GM21447 (cell line): ENCODE data around the gene TRPC3.

Source experiments
- ATAC-seq: cut with Tn5 transposase; IDR thresholded peaks from one replicate; pipeline ENCODE4 v1.9.1; 2021; ENCODE audit not compliant: unreplicated experiment

TRPC3 gene

DNA sequence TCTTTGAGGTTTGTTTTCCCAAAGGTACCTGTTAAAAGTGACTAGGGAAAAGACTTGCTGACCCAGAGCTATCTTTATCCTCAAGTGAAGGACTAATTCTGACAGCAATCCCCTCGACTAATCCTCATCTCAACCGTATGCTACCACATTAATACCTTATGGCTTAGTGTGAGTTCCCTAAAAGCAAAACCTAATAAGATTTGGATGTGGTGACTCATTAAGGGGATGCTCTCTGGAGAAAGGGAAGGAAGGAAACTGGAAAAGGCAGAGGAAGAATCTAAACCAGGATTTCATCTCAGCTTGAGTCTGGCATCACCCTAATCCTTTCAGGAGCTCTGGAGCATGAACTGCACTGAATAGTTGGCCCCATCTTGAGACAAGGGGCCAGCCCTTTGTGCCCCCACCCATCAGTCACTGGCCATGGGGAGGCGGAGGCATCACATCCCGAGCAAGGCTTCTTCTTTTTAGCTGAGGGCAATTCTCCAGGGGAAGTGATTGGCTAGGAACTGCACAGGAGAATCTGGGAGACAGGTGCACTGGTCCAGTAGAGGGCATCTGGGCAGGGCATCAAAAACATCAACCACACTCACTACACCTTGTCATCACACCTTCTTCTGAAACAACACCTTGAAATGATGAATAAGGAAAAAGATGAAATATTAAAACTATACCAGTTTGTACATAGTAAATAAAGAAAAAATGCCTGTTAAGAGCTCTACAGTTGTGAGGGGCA lies 74.7 kb downstream of the TRPC3 start:
- no peak for ATAC-seq

DNA sequence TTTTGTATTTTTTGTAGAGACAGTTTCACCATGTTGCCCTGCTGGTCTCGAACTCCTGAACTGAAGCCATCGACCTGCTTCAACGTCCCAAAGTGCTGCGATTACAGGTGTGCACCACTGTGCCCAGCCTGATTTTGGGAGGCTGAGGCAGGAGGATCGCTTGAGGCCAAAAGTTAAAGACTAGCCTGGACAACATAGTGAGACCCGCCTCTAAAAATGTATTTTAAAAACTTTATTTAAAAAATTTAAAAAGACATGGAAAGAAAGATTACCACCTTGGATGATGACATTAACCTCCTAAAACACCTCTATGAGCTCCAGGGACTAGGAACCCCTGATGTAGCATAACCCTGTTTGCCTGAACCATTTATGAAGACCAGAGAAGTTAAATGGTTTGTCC lies 75.8 kb downstream of the TRPC3 start:
- ATAC-seq, result no peak

- no peak for ATAC-seq
Observed at GRCh38 chr4:121875652-121876051, 76.2 kb downstream of the TRPC3 start.

- ATAC-seq, result no peak
Observed at GRCh38 chr4:121873604-121874003, 78.3 kb downstream of the TRPC3 start.

GRCh38 chr4:121869841-121870822 lies 81.7 kb downstream of the TRPC3 start, which contains the start of gene BBS7:
Gene BBS7, minus strand, starts transcription at chr4:121870474. Its CDS starts 161 bp downstream, at chr4:121870313.
- peak; percentile 98 for ATAC-seq

- no peak for ATAC-seq
Observed at GRCh38 chr4:121863799-121864198, 88.1 kb downstream of the TRPC3 start.

DNA sequence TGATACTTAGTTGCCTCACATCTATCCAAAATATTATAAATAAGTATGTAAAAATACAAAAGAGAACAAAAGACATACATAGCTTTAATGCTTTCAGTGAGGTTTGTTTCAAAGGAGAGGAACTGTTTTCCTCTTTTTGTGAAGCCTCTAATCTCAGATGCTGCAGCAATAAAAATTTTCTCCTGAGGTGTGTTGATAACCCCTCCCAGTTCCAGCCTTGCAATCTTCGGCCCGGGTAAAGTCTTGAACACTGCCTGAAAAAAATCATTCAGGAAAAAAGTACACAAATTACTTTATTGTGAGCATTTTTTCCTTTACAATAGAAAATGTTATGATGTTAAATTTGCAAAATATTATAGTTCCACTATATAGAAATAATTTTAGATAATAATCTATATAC lies 90.4 kb downstream of the TRPC3 start:
- no peak for ATAC-seq

GRCh38 chr4:121860121-121860520 lies 91.7 kb downstream of the TRPC3 start:
- no peak for ATAC-seq

DNA sequence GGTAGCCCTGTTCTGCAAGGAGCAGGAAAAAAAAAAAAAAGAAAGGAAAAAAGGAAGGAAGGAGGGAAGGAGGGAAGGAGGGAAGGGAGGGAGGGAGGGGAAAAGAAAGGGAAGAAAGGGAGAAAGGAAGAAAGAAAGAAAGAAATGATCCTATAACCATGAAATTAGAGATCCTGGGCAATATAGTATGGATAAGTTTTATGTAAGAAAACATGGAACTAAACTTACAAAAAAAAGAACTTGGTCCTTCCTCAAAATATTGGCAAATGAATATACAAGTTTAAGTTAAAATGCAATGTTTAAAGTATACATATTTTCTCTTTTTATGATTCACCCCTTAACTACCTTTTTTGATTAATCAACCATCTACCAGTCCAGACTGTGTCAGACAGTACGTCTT lies 100.5 kb downstream of the TRPC3 start:
- ATAC-seq, result no peak

GRCh38 chr4:121846662-121847061 lies 105.2 kb downstream of the TRPC3 start:
- no peak for ATAC-seq

DNA sequence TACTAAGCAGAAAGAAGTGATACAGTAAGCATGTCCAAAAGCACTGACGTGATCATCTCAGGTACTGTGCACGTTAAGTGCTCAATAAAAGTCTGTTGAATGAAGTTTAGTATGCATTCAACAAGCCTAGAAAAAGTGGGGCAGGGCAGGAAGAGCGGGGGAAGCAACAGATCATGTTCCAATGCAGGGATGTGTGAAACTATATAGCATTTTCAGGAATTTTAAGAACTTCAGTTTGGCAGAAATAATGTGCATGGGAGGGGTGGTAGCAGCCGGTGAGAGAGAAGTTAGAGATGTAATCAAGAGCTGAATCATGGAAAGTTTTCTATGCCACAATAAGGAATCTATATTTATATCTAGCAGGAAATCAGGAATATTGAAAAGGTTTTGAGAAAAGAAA lies 109.0 kb downstream of the TRPC3 start:
- ATAC-seq, result no peak

DNA sequence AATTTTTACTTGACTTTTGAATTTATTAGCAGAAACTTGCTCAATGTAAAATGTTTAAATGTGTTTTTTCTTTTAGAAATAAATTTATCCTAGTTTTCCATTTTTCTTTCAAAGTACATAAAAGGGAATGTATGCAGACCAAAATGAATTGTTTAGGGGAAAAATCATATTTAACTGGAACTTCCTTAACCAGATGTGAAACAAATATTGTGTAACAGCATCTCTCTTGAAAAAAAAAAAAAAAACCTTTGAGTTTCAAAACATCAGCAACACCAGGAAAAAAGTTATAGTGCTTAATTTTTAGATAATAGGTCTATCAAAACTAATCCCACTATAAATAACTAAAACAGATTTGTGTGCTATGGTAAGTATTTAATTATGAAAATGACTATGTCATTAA lies 113.7 kb downstream of the TRPC3 start:
- ATAC-seq, result no peak

- no peak for ATAC-seq
Observed at GRCh38 chr4:121829511-121829910, 122.3 kb downstream of the TRPC3 start.
